Ascending aorta (tissue), 2 donors: ENCODE measurements around the gene CD1B. TPM values are rescaled to one million over a fixed set of nuclear protein-coding genes. Genes with fewer than 3 reads are reported as not detected.

Experiments
- DNase-seq, 2 donors: peaks; one replicate each; pipeline ENCODE4 v3.0.0-alpha.2; 2019; ENCODE audit warnings: low spot score in 2 of 2
- H3K27ac ChIP-seq, 2 donors: fragments of 200-600 bp; sonication (generic); one replicate each; pipeline ENCODE4 v1.5.1; 2016 to 2017; ENCODE audit warnings: mild to moderate bottlenecking in 1 of 2
- H3K27me3 ChIP-seq: fragments of 200-600 bp; sonication (generic); one replicate; pipeline ENCODE4 v1.5.1; 2017
- H3K36me3 ChIP-seq, 2 donors: fragments of 200-600 bp; sonication (generic); one replicate each; pipeline ENCODE4 v1.5.1; 2016
- H3K4me1 ChIP-seq, 2 donors: fragments of 200-600 bp; sonication (generic); one replicate each; pipeline ENCODE4 v1.5.1; 2016 to 2017; ENCODE audit warnings: mild to moderate bottlenecking in 1 of 2
- H3K4me3 ChIP-seq, 2 donors: fragments of 200-600 bp; sonication (generic); one replicate each; pipeline ENCODE4 v1.5.1; 2016 to 2017; ENCODE audit warnings: mild to moderate bottlenecking in 1 of 2
- H3K9me3 ChIP-seq, 2 donors: fragments of 200-600 bp; sonication (generic); one replicate each; pipeline ENCODE4 v1.5.1; 2016
- CTCF ChIP-seq, 3 experiments: fragments of 200-600 bp in 2 of 3; fragments of 450-650 bp in 1 of 3; sonication (generic) in 2 of 3; IDR thresholded peaks; one replicate each; pipeline ENCODE4 v1.5.1; 2016 to 2019; ENCODE audit warnings: antibody characterized with exemption in 3 of 3, mild to moderate bottlenecking in 1 of 3, moderate library complexity in 1 of 3
- intact Hi-C: fragments of 100-400 bp; cut with DNase I; formaldehyde crosslinking; loops from one replicate; pipeline ENCODE4 v1.15.1; 2023
- total RNA-seq: library from RNA; depleted of rRNA; stranded (reverse); fragments of >200 nt; gene quantifications from one replicate; pipeline ENCODE4 v1.1.0, GENCODE V29; 2016

Gene CD1B
- total RNA-seq, 1 donor from 2014 or later: not detected

GRCh38 chr1:158362482-158362881, 31.2 kb upstream of the CD1B start:
- no peaks in the 10 kb centered on the region for H3K36me3 ChIP-seq
- no peak overlapping the region for H3K4me3 ChIP-seq
- no peaks in the 10 kb centered on the region for H3K4me1 ChIP-seq
- H3K27ac ChIP-seq: no peak overlapping the region
- intact Hi-C loops: no loop called here
- no peak for TF ChIP-seq CTCF (IDR thresholded peaks at IDR 0.05)
- DNase-seq: no peak
- no peaks in the 10 kb centered on the region for H3K27me3 ChIP-seq
- H3K9me3 ChIP-seq: no peaks in the 10 kb centered on the region

- H3K9me3 ChIP-seq: no peaks in the 10 kb centered on the region
- no peak overlapping the region for H3K27ac ChIP-seq
- H3K4me3 ChIP-seq: no peak overlapping the region
- intact Hi-C loops: no loop called here
- no peak for DNase-seq
- H3K4me1 ChIP-seq: no peaks in the 10 kb centered on the region
- no peaks in the 10 kb centered on the region for H3K27me3 ChIP-seq
- H3K36me3 ChIP-seq: no peaks in the 10 kb centered on the region
- TF ChIP-seq CTCF (IDR thresholded peaks at IDR 0.05): no peak
Observed at GRCh38 chr1:158357441-158357840, 26.1 kb upstream of the CD1B start.

GRCh38 chr1:158356616-158357015, 25.3 kb upstream of the CD1B start:
- no peak for DNase-seq
- H3K36me3 ChIP-seq: no peaks in the 10 kb centered on the region
- no peaks in the 10 kb centered on the region for H3K9me3 ChIP-seq
- intact Hi-C loops: no loop called here
- H3K4me1 ChIP-seq: no peaks in the 10 kb centered on the region
- no peak overlapping the region for H3K27ac ChIP-seq
- no peak for TF ChIP-seq CTCF (IDR thresholded peaks at IDR 0.05)
- H3K27me3 ChIP-seq: no peaks in the 10 kb centered on the region
- H3K4me3 ChIP-seq: no peak overlapping the region

- Histone ChIP-seq H3K4me3 (no peak overlapping the region), H3K36me3 (no peaks in the 10 kb centered on the region), H3K27ac (no peak overlapping the region), H3K9me3 (no peaks in the 10 kb centered on the region), H3K4me1 (no peaks in the 10 kb centered on the region), H3K27me3 (no peaks in the 10 kb centered on the region)
- intact Hi-C loops: no loop called here
- DNase-seq: no peak
- TF ChIP-seq CTCF (IDR thresholded peaks at IDR 0.05): no peak
Observed at GRCh38 chr1:158355773-158356285, 24.5 kb upstream of the CD1B start.

GRCh38 chr1:158354255-158354654, 22.9 kb upstream of the CD1B start:
- intact Hi-C loops: no loop called here
- H3K4me1 ChIP-seq: no peaks in the 10 kb centered on the region
- H3K36me3 ChIP-seq: no peaks in the 10 kb centered on the region

More at GRCh38 chr1:158354255-158354654, 22.9 kb upstream of the CD1B start:
- no peak for TF ChIP-seq CTCF (IDR thresholded peaks at IDR 0.05)
- H3K27ac ChIP-seq: no peak overlapping the region
- no peak for DNase-seq
- no peaks in the 10 kb centered on the region for H3K27me3 ChIP-seq
- no peak overlapping the region for H3K4me3 ChIP-seq
- no peaks in the 10 kb centered on the region for H3K9me3 ChIP-seq
